Transverse colon (tissue), 4 donors: ENCODE data around the gene NPTXR. TPM values are rescaled to one million over a fixed set of nuclear protein-coding genes. Genes with fewer than 3 reads are reported as not detected.

Source experiments
- DNase-seq: peaks from one replicate; pipeline ENCODE4 v3.0.0-alpha.2; 2019
- H3K27ac ChIP-seq, 4 donors: fragments of 200-600 bp; sonication (generic); 2 replicates each; pipeline ENCODE4 v1.5.1; 2016 to 2018; ENCODE audit warnings: inconsistent platforms in 4 of 4
- H3K27me3 ChIP-seq: fragments of 200-600 bp; sonication (generic); 2 replicates; pipeline ENCODE4 v1.5.1; 2017; ENCODE audit warnings: inconsistent platforms
- H3K36me3 ChIP-seq, 4 donors: fragments of 200-600 bp; sonication (generic); 2 replicates each; pipeline ENCODE4 v1.5.1; 2017 to 2019; ENCODE audit warnings: inconsistent platforms in 4 of 4
- H3K4me1 ChIP-seq, 4 donors: fragments of 200-600 bp; sonication (generic); 2 replicates each; pipeline ENCODE4 v1.5.1; 2017 to 2020; ENCODE audit warnings: inconsistent platforms in 4 of 4
- H3K4me3 ChIP-seq, 4 donors: fragments of 200-600 bp; sonication (generic); 1 replicate in 1 of 4; 2 replicates in 3 of 4; pipeline versions ENCODE4 v1.5.1 to v1.6.1; 2017 to 2019; ENCODE audit warnings: inconsistent platforms in 4 of 4
- H3K9me3 ChIP-seq, 2 donors: fragments of 200-600 bp; sonication (generic); 2 replicates each; pipeline ENCODE4 v1.5.1; 2017 to 2019; ENCODE audit warnings: inconsistent platforms in 2 of 2
- CTCF ChIP-seq, 5 experiments: fragments of 200-600 bp in 3 of 5; fragments of 450-650 bp in 2 of 5; sonication (generic) in 3 of 5; IDR thresholded peaks; 1 replicate in 2 of 5; 2 replicates in 3 of 5; pipeline ENCODE4 v1.5.1; 2016 to 2017; ENCODE audit warnings: antibody characterized with exemption in 5 of 5, inconsistent platforms in 3 of 5, mild to moderate bottlenecking in 2 of 5, moderate library complexity in 1 of 5
- EP300 ChIP-seq: sonication (generic); formaldehyde crosslinking; IDR thresholded peaks from one replicate; pipeline ENCODE4 v1.6.1; 2017; ENCODE audit warnings: antibody characterized with exemption, low read depth
- POLR2A ChIP-seq: fragments of 450-650 bp; IDR thresholded peaks from one replicate; pipeline ENCODE4 v1.6.1; 2016; ENCODE audit warnings: antibody characterized with exemption, mild to moderate bottlenecking, moderate library complexity
- POLR2AphosphoS5 ChIP-seq, 3 donors: sonication (generic); formaldehyde crosslinking; IDR thresholded peaks; one replicate each; pipeline ENCODE4 v1.6.1; 2016; ENCODE audit warnings: antibody characterized with exemption in 3 of 3
- WGBS, 2 donors: methylation state at CpG; one replicate each; pipeline ENCODE4 v1.1.5; 2018; ENCODE audit warnings: low coverage in 1 of 2; 5-methylcytosine and 5-hydroxymethylcytosine counted together
- in situ Hi-C, 4 donors: fragments of 200-750 bp; cut with MboI; loops; one replicate each; pipeline versions ENCODE4 v1.15.0 to v1.15.1; 2017; ENCODE audit warnings: low sequenced_read_pairs in 3 of 4, low pct_ligation_motif_present in 1 of 4, low pct_unique_long_range_greater_than_20kb in 1 of 4
- intact Hi-C: fragments of 100-400 bp; cut with DNase I; formaldehyde crosslinking; loops from one replicate; pipeline ENCODE4 v1.15.1; 2023; ENCODE audit warnings: low total_unique reads
- total RNA-seq, 4 donors: library from RNA; depleted of rRNA; stranded (reverse); fragments of >200 nt; gene quantifications; one replicate each; pipeline ENCODE4 v1.1.0, GENCODE V29; 2016

The NPTXR gene
- total RNA-seq, 4 donors from 2014 or later = 0.75 to 27.9 (median 1.8) TPM

DNA sequence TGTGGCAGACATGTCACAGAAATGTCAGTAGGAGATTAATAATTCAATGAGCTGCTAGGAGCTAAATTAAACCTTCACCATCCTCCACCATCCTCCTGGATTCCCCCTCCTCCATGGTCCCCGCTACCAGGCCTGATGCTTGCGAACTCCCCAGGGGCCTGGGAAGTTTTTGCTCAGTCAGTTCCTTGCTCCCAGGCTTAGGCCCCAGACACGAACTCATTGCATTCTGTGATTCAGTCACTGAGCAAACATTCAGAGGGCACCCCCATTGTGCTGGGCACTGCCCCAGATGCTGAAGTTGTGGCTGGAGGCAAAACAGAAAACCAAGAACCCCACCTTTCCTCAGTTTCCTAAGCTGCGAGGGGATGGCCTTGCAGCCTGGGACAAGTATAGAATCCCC lies 14.3 kb downstream of the NPTXR start:
- WGBS, 2 donors = 84% methylated on average over 4 of the region's 4 CpGs; no CpG with 5 or more reads in 1 of the 2 donors
- no peak for DNase-seq
- in situ Hi-C loops = no loop called here

GRCh38 chr22:38828616-38829205 lies 15.1 kb downstream of the NPTXR start:
- no peak overlapping the region for H3K27ac ChIP-seq
- intact Hi-C loops (no loop called here), in situ Hi-C loops (no loop called here)
- no peaks in the 10 kb centered on the region for H3K36me3 ChIP-seq
- TF ChIP-seq POLR2A (no peak), CTCF (IDR thresholded peaks at IDR 0.05) (no peak), POLR2AphosphoS5 (IDR thresholded peaks at IDR 0.05) (no peak), EP300 (no peak)
- no peaks in the 10 kb centered on the region for H3K27me3 ChIP-seq
- WGBS, 2 donors = 74% methylated on average over 10 of the region's 10 CpGs; no CpG with 5 or more reads in 1 of the 2 donors
- no peaks in the 10 kb centered on the region for H3K9me3 ChIP-seq
- no peak overlapping the region for H3K4me3 ChIP-seq
- no peaks in the 10 kb centered on the region for H3K4me1 ChIP-seq
- DNase-seq = no peak

More for the DNA sequence above, 14.3 kb downstream of the NPTXR start:
- H3K27ac ChIP-seq = no peak overlapping the region
- no peak for TF ChIP-seq EP300
- no peak for TF ChIP-seq CTCF (IDR thresholded peaks at IDR 0.05)
- no peak for TF ChIP-seq POLR2A
- TF ChIP-seq POLR2AphosphoS5 (IDR thresholded peaks at IDR 0.05) = no peak
- no peaks in the 10 kb centered on the region for H3K36me3 ChIP-seq
- no peaks in the 10 kb centered on the region for H3K4me1 ChIP-seq
- H3K9me3 ChIP-seq = no peaks in the 10 kb centered on the region
- no peaks in the 10 kb centered on the region for H3K27me3 ChIP-seq
- intact Hi-C loops = no loop called here
- no peak overlapping the region for H3K4me3 ChIP-seq

DNA sequence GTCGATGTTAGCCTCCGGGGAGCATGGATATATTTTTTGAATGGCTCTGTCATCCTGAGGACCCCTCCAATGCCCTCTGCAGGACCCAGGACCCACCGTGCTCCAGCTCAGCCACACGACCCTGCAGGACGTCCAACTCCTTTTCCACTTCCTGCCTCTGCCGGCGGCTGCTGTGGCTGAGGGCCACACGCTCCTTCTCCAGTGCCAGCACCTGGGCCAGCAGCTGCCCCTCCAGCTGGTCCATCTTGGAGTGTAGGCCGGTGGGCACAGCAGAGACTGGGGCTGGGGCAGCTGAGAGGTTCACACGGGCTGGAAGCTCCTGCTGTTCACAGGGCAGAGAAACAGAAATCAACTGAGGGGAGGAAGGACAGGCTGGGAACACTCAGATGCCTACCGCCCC lies 15.6 kb downstream of the NPTXR start:
- intact Hi-C loops (no loop called here), in situ Hi-C loops (no loop called here)
- H3K36me3 ChIP-seq = no peaks in the 10 kb centered on the region
- no peaks in the 10 kb centered on the region for H3K27me3 ChIP-seq
- no peak overlapping the region for H3K4me3 ChIP-seq
- WGBS, 2 donors = 70 to 74% methylated on average over 9 to 11 of the region's 11 CpGs
- no peak overlapping the region for H3K27ac ChIP-seq
- H3K4me1 ChIP-seq = no peaks in the 10 kb centered on the region
- TF ChIP-seq EP300 (no peak), POLR2AphosphoS5 (IDR thresholded peaks at IDR 0.05) (no peak), CTCF (IDR thresholded peaks at IDR 0.05) (no peak), POLR2A (no peak)
- DNase-seq = no peak
- H3K9me3 ChIP-seq = no peaks in the 10 kb centered on the region

DNA sequence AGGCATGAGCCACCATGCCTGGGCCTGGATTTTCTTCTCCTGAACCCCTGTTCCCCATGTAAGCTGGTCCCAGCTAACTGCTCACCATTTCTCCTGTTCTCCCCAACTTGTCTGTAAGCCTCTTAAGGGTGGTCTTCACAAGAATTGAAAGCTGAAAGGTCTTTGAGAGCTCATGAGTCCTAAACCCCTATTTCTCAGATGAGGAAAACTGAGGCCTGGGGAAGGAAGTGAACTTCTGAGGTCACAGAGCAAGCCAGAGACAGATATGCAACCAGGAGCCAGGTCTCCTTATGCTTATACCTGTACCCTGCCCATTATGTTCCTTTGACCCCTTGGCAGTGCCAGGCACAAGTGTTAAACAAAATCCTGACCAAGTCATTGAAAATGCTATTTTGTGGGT lies 16.3 kb downstream of the NPTXR start:
- Histone ChIP-seq H3K9me3 (no peaks in the 10 kb centered on the region), H3K27ac (no peak overlapping the region), H3K4me3 (no peak overlapping the region), H3K36me3 (no peaks in the 10 kb centered on the region), H3K4me1 (no peaks in the 10 kb centered on the region), H3K27me3 (no peaks in the 10 kb centered on the region)
- in situ Hi-C loops = no loop called here
- DNase-seq = no peak
- intact Hi-C loops = no loop called here
- TF ChIP-seq CTCF (IDR thresholded peaks at IDR 0.05) (no peak), POLR2A (no peak), POLR2AphosphoS5 (IDR thresholded peaks at IDR 0.05) (no peak), EP300 (no peak)
